ENCODE results near the gene KMT2E.
A peak's percentile ranks its signal among the peaks of the same experiment; 100 is the strongest.
"Not testable (repeated sequence)": the region's sequence is repeated elsewhere in the genome, so short reads cannot be mapped to it uniquely, and the experiment has no call there.

KMT2E gene

GRCh38 chr7:105022458-105022857 is 8.5 kb downstream of the KMT2E start:
- Mint-ChIP-seq H3K4me3 (no peak overlapping the region), H3K36me3 (no peaks in the 10 kb centered on the region), H3K27me3 (no peaks in the 10 kb centered on the region), H3K9me3 (no peaks in the 10 kb centered on the region), H3K27ac (peak overlapping the region; percentile 54), H3K4me1 (peaks cover 70% of the 10 kb centered on the region)
- ATAC-seq = no peak

DNA sequence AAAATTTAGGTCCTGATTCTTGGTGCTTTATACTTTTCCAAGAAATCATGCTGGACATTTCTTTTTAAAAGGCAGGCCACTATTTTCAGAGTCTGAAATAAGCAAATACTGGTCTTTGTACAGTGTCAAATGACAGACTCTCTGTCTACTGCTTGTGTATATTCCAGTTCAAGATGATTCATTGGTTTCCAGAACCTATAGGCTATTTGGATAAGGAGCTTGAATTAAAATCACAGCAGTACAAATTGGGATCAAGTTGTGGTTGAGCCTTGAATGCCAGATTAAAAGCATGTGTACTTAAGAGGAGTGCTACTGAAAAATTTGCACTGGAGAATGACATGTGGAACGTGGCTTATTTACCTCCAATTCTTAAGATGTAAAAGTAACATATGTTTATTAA is 10.7 kb downstream of the KMT2E start:
- peaks cover 84% of the 10 kb centered on the region for H3K4me1 Mint-ChIP-seq

DNA sequence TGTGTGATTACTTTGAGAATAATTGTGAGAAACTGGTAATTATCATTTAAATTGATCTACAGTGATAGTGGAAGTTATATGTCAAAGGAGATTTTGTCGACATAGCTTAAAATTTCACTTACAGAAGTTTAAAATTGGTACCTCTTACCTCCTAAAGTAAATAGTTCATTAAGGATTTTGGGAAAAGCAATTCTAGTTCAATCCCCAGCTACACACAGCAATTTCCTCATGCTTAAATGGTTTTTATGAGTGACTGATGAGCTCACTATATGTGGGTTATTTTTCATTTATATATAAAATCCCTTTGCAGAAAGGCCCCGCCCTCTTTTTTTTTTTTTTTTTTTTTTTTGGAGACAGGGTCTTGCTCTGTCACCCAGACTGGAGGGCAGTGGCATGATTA is 12.7 kb downstream of the KMT2E start:
- H3K4me1 Mint-ChIP-seq = peaks cover 83% of the 10 kb centered on the region

More for the DNA sequence above, 10.7 kb downstream of the KMT2E start:
- Mint-ChIP-seq H3K27ac (peak overlapping the region; percentile 60), H3K27me3 (no peaks in the 10 kb centered on the region), H3K36me3 (peaks cover 6% of the 10 kb centered on the region), H3K9me3 (no peaks in the 10 kb centered on the region), H3K4me3 (no peak overlapping the region)
- ATAC-seq = no peak

DNA sequence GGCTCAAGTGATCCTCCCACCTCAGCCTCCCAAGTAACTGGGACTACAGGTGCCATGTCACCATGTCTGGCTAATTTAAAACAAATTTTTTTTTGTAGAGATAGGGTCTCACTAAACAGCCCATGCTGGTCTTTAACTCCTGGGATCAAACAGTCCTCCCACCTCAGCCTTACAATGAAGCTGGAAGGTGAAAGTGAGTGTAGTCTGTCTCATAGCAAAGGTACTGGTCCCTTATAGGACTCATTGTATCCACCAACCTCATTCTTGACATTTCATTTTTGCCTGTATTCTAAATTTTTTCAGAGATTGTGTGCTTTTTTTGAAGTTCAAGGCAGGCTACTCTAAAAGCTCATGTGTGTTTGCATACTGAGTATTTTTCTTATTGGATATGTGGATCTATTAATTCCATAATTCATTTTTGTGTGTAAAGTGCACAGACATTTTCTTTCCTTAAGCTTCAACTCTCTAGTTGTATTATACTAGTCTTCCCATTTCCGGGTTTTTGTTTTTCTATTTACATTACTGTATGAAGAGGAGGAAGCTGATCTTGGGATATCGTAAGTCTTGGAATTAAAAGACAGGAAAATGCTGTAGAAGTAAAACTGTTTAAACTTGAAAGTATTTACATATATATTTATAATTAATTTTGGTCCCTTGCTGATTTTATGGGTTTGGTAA is 13.3 kb downstream of the KMT2E start:
- peaks cover 22% of the 10 kb centered on the region for H3K36me3 Mint-ChIP-seq
- no peaks in the 10 kb centered on the region for H3K27me3 Mint-ChIP-seq
- peaks cover 77% of the 10 kb centered on the region for H3K4me1 Mint-ChIP-seq
- no peak overlapping the region for H3K4me3 Mint-ChIP-seq
- no peak overlapping the region for H3K27ac Mint-ChIP-seq
- H3K9me3 Mint-ChIP-seq = no peaks in the 10 kb centered on the region
- ATAC-seq = no peak

More for the DNA sequence above, 12.7 kb downstream of the KMT2E start:
- no peaks in the 10 kb centered on the region for H3K27me3 Mint-ChIP-seq
- H3K4me3 Mint-ChIP-seq = no peak overlapping the region
- H3K36me3 Mint-ChIP-seq = peaks cover 18% of the 10 kb centered on the region
- H3K27ac Mint-ChIP-seq = no peak overlapping the region
- ATAC-seq = no peak
- no peaks in the 10 kb centered on the region for H3K9me3 Mint-ChIP-seq

DNA sequence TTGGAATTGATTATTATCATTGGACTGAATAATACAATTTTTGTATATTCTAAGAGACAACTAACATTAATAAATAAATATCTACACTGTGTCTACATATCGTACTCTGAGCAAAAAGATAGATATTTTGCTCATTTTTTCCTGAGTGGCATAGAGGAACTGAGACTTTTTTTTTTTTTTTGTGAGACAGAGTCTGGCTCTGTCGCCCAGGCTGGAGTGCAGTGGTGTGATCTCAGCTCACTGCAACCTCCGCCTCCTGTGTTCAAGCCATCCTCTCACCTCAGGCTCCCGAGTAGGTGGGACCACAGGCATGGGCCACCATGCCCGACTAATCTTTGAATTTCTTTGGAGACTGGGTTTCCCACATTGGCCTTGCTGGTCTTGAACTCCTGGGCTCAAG is 14.0 kb downstream of the KMT2E start:
- no peaks in the 10 kb centered on the region for H3K27me3 Mint-ChIP-seq
- ATAC-seq = peak; percentile 84
- peaks cover 22% of the 10 kb centered on the region for H3K36me3 Mint-ChIP-seq
- no peaks in the 10 kb centered on the region for H3K9me3 Mint-ChIP-seq
- peak overlapping the region; percentile 64 for H3K27ac Mint-ChIP-seq
- H3K4me3 Mint-ChIP-seq = peak overlapping the region; percentile 15
- peaks cover 70% of the 10 kb centered on the region for H3K4me1 Mint-ChIP-seq

DNA sequence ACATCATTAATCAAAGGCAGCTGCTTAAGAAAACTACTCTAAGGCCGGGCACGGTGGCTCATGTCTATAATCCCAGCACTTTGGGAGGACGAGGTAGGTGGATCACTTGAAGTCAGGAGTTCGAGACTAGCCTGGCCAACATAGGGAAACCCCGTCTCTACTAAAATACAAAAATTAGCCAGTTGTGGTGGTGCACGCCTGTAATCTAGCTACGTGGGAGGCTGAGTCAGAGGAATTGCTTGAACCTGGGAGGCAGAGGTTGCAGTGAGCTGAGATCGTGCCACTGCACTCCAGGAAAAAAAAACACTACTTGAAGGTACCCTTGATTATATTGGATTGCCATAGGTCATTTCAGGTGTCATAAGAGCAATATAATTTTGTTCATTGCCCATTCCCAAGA is 14.9 kb downstream of the KMT2E start:
- H3K27me3 Mint-ChIP-seq, H3K9me3 Mint-ChIP-seq, H3K4me3 Mint-ChIP-seq, ATAC-seq: not testable (repeated sequence)
- Mint-ChIP-seq H3K36me3 (peaks cover 24% of the 10 kb centered on the region), H3K4me1 (peaks cover 68% of the 10 kb centered on the region), H3K27ac (peak overlapping the region; percentile 22)

- H3K27ac Mint-ChIP-seq = peak overlapping the region; percentile 22
- no peak overlapping the region for H3K4me3 Mint-ChIP-seq
- no peaks in the 10 kb centered on the region for H3K27me3 Mint-ChIP-seq
- peaks cover 31% of the 10 kb centered on the region for H3K36me3 Mint-ChIP-seq
- ATAC-seq = no peak
- peaks cover 60% of the 10 kb centered on the region for H3K4me1 Mint-ChIP-seq
- no peaks in the 10 kb centered on the region for H3K9me3 Mint-ChIP-seq
These were observed 16.4 kb downstream of the KMT2E start for GRCh38 chr7:105030447-105030846.

GRCh38 chr7:105032553-105033214 is 18.7 kb downstream of the KMT2E start:
- no peak overlapping the region for H3K4me3 Mint-ChIP-seq
- H3K27me3 Mint-ChIP-seq = no peaks in the 10 kb centered on the region
- ATAC-seq = no peak
- H3K36me3 Mint-ChIP-seq = peaks cover 36% of the 10 kb centered on the region
- no peak overlapping the region for H3K27ac Mint-ChIP-seq
- H3K9me3 Mint-ChIP-seq = no peaks in the 10 kb centered on the region
- H3K4me1 Mint-ChIP-seq = peaks cover 60% of the 10 kb centered on the region

DNA sequence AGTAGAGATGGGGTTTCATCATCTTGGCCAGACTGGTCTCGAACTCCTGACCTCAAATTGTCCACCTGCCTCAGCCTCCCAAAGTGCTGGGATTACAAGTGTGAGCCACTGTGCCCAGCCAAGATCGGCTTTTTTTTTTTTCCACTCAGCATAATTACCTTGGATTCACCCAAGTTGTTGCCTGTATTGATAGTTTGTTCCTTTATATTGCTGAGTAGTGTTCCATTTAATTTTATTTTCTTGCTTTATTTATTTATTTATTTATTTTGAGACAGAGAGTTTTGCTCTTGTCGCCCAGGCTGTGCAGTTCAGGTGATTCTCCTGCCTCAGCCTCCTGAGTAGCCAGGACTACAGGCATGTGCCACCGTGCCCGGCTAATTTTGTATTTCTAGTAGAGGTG is 21.3 kb downstream of the KMT2E start:
- Mint-ChIP-seq H3K27me3 (no peaks in the 10 kb centered on the region), H3K27ac (no peak overlapping the region), H3K9me3 (no peaks in the 10 kb centered on the region), H3K4me1 (peaks cover 47% of the 10 kb centered on the region), H3K4me3 (no peak overlapping the region), H3K36me3 (peaks cover 34% of the 10 kb centered on the region)
- ATAC-seq = no peak

GRCh38 chr7:105036217-105037168 is 22.5 kb downstream of the KMT2E start:
- Mint-ChIP-seq H3K27ac (peak overlapping the region; percentile 49), H3K27me3 (no peaks in the 10 kb centered on the region), H3K9me3 (no peaks in the 10 kb centered on the region), H3K36me3 (peaks cover 27% of the 10 kb centered on the region), H3K4me1 (peaks cover 39% of the 10 kb centered on the region), H3K4me3 (no peak overlapping the region)
- ATAC-seq = no peak

GRCh38 chr7:105037319-105037718 is 23.3 kb downstream of the KMT2E start:
- Mint-ChIP-seq H3K9me3 (no peaks in the 10 kb centered on the region), H3K4me3 (peak overlapping the region; percentile 28), H3K4me1 (peaks cover 39% of the 10 kb centered on the region), H3K36me3 (peaks cover 22% of the 10 kb centered on the region), H3K27me3 (no peaks in the 10 kb centered on the region), H3K27ac (peak overlapping the region; percentile 48)
- no peak for ATAC-seq

GRCh38 chr7:105044449-105045070 is 30.6 kb downstream of the KMT2E start:
- peaks cover 25% of the 10 kb centered on the region for H3K4me1 Mint-ChIP-seq
- H3K27me3 Mint-ChIP-seq = no peaks in the 10 kb centered on the region
- peaks cover 28% of the 10 kb centered on the region for H3K36me3 Mint-ChIP-seq
- H3K9me3 Mint-ChIP-seq = no peaks in the 10 kb centered on the region
- no peak for ATAC-seq
- no peak overlapping the region for H3K27ac Mint-ChIP-seq
- H3K4me3 Mint-ChIP-seq = no peak overlapping the region

DNA sequence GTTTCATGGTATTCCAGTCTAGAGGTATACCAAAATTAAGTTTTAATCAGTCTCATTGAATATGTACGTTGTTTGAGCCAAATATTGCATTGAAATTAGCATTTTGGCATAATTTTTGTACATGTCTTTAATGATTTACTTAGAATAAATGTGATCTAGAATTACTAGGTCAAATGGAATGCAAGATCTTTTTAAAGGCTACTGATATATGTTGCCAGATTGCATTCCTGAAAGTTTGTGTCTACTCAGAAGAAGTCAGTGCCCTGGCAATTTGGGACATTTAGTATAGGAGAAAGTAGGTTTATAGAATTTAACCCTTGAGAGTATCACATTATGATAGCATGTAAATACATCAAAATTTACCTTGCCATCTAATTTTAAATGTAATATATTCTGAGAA is 32.4 kb downstream of the KMT2E start:
- Mint-ChIP-seq H3K36me3 (peaks cover 47% of the 10 kb centered on the region), H3K4me3 (no peak overlapping the region), H3K4me1 (peaks cover 42% of the 10 kb centered on the region)

DNA sequence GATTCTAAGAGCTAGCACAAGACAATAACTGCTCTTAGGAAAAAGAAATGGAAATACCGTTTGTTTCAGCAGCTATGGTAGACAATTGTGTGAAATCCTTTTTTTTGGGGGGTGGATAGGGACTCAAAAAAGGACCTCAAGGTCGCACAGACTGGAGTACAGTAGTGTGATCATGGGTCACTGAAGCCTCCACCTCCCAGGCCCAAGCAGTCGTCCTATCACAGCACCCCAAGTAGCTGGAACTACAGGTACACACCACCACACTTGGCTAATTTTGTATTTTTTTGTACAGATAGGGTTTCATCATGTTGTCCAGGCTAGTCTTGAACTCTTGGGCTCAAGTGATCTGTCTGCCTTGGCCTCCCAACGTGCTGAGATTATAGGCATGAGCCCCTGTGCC is 33.9 kb downstream of the KMT2E start:
- peaks cover 51% of the 10 kb centered on the region for H3K4me1 Mint-ChIP-seq
- peaks cover 56% of the 10 kb centered on the region for H3K36me3 Mint-ChIP-seq
- no peak overlapping the region for H3K4me3 Mint-ChIP-seq
- H3K27ac Mint-ChIP-seq = no peak overlapping the region
- no peak for ATAC-seq
- no peaks in the 10 kb centered on the region for H3K27me3 Mint-ChIP-seq
- no peaks in the 10 kb centered on the region for H3K9me3 Mint-ChIP-seq

More for the DNA sequence above, 32.4 kb downstream of the KMT2E start:
- Mint-ChIP-seq H3K27me3 (no peaks in the 10 kb centered on the region), H3K27ac (peak overlapping the region; percentile 56), H3K9me3 (no peaks in the 10 kb centered on the region)
- no peak for ATAC-seq

GRCh38 chr7:105050493-105050892 is 36.5 kb downstream of the KMT2E start:
- H3K27me3 Mint-ChIP-seq = no peaks in the 10 kb centered on the region

More at GRCh38 chr7:105050493-105050892, 36.5 kb downstream of the KMT2E start:
- H3K4me1 Mint-ChIP-seq = peaks cover 58% of the 10 kb centered on the region
- no peak for ATAC-seq
- no peaks in the 10 kb centered on the region for H3K9me3 Mint-ChIP-seq
- H3K36me3 Mint-ChIP-seq = peaks cover 58% of the 10 kb centered on the region
- H3K4me3 Mint-ChIP-seq = no peak overlapping the region
- H3K27ac Mint-ChIP-seq = peak overlapping the region; percentile 33
